Stimulated activated CD4-positive, alpha-beta T cell treated with anti-CD3 and anti-CD28 coated beads, Interleukin-1b, Interleukin-23, amount 100 ng/mL, for 48 hours (primary cell): Measurements from ENCODE around the gene ACTN4.

Experiments used
- DNase-seq: peaks from one replicate; pipeline ENCODE4 v3.0.0-alpha.2; 2020

The ACTN4 gene

DNA sequence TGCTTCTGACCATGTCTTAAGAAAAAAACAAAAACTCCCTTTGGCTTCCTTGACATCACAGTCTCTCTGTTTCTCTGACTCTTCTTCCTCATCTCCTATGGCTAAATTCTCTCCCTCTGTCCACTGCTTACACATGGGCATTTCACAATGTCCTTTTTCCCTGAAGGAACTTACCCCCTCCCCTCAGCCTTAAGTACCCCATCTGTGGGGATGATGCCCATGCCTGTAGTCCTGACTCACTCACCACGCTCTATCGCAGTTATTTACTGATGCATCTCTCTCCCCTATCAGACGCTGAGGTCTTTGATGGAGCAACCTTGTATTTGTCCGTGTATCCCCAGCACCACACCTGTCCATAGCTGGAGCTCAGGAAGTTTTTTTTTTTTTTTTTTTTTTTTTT is 32.4 kb downstream of the ACTN4 start:
- no peak for DNase-seq

DNA sequence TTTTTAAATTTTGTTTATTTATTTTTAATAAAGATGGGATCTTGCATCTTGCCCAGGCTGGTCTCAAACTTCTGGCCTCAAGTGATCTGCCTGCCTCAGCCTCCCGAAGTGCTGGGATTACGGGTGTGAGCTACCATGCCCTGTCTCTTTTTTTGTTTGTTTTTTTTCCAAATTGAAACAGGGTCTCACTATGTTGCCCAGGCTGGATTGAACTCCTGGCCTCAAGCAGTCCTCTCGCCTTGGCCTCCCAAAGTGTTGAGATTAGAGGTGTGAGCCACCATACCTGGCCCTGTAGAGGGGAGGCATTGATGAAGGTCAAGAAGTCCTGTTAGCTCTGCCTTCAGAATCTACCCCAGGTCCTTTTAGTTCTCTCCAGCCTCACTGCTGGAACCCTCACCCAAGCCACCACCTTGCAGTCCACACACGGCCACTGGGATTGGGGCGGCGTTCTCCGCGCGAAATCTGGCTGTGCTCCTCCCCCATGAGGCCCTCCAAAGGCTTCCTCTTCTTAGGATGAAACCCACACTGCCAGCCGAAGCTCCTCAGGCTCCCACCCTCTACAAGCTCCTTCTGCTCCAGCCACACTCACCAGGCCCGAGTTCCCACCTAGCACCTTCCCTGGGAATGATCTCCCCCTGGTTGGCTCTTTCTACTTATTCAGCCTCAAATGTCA is 34.9 kb downstream of the ACTN4 start:
- DNase-seq = no peak

DNA sequence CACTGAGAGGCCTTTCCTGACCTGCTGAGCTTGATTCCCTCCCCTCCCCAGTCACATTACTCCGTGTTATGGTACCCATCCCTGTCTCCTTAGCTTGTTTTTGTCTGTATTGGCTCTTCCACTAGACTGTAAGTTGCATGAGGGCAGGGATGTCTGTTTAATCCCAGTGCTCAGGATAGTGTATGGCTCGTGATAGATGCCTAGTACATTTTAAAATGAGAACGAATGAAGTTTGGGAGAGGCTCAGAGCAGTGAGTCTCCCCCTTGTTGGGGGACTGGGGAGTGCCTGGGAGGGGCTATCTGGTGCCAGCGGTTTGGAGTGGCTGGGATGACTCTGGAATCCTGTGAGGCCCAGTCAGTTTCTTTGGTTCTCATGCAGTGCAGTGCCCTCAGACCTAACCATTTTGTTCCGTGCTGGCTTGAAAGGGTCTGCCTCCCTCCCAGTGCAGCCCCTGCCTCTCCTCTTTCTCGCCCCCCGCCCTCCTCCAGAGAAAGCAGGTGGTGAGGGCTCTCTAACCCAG is 35.5 kb downstream of the ACTN4 start:
- no peak for DNase-seq

DNA sequence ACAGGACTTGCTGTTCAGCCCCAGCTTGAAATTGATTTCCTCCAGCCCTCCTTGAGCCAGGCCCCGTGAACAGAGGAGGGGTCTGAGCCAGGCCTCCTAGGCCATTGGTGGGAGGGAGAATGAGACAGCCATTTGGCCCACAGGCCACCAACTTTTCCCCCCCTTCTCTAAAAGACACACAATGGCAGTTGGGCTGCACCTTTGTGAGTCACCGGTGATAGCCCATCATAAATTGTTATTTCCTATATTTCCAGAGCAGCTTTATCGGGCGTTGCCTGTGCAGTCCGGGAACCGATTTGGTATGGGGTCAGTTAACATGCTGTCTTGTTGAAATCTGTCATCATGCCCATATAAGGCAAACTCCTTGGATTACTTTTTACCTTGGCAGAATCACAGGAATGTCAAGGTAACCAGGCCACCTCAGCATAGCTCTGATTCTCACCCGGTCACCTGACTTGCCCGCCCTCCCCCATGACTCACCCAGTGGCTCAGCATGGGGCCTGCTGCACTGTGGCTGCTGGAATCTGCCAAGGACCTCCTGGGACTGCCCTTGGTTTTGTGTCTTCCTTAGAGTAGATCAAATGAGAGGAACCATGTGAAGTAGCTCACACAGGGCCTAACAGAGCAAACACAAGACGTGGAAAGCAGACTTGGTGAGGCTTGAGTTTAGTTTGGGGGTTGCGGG is 36.1 kb downstream of the ACTN4 start:
- DNase-seq = peak; percentile 58

DNA sequence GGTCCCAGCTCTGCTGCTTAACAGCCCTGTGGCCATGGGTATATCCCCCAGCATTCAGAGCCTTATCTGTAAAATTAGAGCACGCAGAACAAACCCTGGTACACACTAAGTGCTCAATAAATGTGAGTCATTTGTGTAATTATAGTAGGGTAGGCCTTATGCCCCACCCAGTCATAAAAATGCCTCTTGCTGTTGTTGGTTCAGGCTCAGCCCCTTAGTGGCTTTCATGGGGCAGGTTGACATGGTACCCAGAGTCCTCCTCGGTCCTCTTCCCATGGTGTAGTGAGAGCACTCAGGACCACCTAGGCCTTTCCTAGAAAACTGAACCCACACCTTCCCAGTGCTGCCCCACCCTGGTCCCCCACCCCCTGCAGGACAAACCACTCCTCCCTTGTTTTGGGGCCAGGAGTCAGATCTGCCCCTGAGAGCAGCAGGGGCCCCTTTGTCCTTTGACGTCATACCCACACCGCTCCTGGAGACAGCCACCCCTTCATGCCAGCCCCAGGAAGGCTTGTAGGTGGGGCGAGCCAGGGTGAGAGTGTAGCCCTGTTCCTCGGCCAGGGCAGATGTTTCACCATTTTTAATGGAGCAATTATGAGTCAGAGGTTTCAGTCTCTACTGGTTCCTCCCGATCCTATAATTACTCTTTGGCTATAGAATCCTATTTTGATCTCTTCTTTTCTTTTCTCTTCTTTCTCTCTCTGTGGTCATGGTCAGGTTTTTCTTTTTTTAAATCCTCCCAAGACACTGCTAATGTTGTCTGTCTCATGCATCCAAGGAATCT is 36.8 kb downstream of the ACTN4 start:
- peak; percentile 24 for DNase-seq

DNA sequence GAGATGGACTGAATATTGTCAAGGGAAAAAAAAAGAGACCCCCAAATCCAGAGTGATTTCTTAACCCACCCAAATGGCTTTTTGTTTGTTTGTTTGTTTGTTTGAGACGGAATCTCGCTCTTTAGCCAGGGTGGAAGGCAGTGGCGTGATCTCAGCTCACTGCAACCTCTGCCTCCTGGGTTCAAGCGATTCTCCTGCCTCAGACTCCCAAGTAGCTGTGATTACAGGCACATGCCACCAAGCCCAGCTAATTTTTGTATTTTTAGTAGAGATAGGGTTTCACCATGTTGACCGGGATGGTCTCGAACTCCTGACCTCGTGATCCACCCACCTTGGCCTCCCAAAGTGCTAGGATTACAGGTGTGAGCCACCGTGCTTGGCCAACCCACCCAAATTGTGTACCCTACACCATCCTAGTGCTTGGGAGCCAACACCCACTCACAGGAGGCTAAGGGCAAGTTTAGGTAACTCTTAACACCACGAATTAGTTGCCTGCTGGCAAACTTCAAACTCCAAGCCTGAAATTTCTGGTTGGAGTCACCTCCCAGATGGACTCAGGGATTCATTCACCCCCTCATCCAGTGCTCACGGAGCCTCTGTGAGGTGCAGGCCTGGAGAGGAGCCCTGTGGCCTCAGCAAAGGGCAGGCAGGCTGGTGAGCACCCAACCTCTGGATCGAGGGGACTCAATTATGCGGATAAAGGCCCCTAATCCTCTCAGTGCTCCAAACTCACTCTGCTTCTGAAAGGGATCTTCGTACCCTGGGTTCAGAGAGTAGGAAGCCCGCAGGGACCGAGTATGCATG is 37.6 kb downstream of the ACTN4 start:
- no peak for DNase-seq

DNA sequence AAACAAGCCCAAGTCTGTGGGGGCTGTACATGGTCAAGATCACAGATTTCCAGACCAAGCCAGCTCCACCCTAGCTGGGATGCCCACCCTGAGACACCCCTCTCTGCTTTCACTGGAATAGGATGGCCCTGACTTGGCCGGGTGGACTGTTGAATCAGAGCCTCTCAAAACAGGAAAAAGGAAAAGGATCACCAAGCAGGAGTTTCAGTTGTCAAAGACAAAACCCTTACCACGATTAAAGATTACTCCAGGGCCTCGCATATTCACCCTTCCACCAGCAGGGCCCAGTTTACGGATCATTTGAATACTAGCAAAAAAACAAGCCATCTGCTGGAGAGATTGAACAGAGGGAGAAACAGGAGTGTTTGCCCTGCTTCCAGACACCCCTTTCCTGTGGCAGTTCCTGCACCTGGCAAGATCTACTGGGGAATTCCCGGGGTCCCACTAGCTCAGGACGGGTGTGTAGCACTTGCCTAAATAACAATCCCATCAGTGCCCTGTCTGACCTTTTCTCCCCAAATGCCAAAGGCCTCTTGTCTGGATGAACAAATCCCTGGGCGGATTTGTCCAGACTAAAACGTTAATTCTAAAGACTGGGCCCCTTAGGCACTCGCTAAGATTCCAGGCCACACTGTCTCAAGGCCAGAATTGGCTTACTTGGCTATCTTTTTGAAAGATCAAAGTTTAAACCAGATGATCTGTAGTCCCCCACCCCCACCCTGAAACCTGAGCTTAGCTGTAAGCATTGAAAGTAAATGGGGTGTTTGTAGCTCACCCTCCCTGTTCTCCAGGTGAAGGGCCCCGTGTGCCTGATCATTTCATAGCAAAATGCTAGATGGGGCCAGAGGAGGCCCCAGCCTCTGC is 38.4 kb downstream of the ACTN4 start:
- no peak for DNase-seq

DNA sequence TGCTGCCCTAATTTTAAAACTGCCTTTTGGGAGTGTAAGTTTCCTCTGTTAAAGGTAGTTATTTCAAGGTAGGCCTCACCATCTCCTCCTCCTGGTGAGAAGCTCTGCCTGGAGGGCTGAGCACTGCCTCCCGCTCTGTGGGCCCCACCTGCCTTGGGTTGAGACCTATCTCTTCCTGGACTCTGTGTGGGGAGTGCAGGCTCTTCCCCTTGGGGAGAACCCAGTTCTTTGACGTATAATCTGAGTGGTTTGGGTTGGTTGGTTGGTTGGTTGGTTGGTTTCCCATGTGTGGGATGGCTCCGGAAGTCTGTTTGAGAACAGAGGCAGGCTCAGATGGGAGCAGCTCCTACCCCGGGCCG is 39.1 kb downstream of the ACTN4 start:
- peak; percentile 16 for DNase-seq

DNA sequence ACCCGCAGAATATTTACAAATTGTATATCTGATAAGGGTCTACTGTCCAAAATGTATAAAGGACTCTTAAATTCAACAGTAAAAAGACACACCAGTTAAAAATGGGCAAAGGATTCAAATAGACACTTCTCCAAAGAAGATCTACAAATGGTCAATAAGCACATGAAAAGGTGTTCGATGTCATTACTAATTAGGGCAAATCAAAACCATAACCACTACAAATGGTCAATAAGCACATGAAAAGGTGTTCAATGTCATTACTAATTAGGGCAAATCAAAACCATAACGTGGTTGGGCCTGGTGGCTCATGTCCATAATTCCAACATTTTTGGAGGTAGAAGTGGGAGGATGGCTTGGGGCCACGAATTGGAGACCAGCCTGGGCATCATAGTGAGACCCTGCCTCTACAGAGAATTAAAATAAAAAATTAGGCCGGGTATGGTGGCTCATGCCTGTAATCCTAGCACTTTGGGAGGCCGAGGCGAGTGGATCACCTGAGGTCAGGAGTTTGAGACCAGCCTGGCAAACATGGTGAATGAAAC is 40.5 kb downstream of the ACTN4 start:
- no peak for DNase-seq

DNA sequence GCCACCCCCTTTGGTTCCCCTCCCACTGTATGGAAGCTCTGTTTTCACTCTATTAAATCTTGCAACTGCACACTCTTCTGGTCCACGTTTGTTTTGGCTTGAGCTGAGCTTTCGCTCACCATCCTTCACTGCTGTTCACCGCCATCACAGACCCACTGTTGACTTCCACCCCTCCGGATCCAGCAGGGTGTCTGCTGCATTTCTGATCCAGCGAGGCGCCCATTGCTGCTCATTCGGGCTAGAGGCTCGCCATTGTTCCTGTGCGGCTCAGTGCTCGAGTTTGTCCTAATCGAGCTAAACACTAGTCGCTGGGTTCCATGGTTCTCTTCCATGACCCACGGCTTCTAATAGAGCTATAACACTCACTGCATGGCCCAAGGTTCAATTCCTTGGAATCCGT is 42.7 kb downstream of the ACTN4 start:
- no peak for DNase-seq

DNA sequence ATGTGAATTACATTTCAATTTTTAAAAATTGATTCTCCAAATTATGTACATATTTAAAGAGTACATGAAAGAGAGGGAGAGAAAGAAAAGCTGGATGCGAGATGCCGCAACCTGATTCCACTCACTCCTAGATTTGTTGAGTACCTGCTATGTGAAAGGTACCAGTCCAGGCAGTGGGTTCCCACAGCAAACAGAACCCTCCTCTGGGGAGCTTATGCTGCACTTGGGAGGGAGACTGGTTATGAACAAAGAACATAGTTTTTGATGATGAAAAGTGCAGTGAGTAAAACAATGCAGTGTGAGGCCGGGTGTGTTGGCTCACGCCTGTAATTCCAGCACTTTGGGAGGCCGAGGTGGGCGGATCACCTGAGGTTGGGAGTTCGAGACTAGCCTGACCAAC is 43.4 kb downstream of the ACTN4 start:
- DNase-seq = no peak

DNA sequence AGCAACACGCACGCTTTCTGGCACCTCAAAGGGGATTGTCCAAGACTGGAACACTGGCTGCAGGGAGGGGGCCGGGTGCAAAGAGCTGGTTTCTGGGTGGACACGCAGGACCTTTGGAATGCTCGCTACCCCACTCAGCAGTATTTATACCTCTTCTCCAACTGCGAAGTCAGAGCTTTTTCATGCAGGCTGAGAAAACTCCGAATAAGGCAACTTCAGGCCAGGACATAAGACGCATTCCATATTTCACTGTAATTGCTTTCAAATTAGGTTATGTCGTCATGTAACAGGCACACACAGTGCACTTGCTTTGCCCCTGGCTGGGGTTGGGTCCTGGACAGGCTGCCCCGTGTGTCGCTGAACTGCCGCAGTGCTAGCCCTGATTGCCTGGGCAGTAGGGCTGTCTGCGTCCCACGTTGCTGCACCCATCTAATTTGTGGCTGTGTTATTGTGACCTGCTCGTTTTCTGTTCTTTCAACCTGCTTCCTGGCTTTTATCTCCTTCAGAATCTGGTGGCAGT is 44.5 kb downstream of the ACTN4 start:
- DNase-seq = no peak

DNA sequence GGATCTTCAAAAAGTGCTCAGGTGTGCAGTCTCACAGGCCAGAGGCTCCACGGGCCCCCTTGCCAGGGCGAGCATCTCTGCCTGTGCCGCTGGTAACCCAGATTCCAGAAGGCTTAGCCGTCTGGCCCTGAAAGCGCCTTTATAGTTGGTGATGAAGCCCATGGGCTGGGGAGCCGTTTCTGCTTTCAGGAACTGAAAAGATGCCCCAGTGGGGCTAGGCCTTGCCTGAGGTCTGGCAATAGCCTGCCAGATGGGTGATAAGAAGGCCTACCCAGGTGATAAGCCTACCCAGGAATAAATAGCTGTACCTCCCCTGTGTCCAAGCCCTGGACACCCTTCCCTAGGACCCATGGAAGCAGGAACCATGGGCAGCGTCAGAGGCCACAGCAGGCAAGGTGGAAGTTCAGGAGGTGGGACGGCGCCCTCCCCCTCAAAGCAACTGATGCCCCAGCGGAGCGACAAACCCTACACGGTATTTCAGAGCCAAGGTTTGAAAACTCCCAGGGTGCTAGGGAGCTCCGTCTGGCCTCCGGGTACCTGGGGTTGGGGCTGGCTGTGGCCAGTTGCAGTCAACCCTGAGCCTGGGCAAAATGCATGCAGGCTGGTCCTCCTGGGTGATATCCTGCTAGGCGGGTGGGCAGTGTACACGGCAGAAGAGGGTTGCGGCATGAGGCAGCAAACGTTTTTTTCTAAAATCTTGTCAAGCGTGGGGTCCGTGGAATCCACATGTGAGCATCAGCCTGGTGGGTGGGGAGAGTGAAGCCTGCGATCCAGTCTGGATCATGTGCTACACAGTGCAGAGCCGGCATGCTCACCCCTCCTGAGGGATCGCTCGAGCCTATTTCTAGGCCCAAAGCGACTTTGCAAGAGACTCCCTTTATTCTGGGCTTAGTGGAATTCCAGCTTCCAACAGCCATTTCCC is 45.3 kb downstream of the ACTN4 start:
- DNase-seq = no peak

DNA sequence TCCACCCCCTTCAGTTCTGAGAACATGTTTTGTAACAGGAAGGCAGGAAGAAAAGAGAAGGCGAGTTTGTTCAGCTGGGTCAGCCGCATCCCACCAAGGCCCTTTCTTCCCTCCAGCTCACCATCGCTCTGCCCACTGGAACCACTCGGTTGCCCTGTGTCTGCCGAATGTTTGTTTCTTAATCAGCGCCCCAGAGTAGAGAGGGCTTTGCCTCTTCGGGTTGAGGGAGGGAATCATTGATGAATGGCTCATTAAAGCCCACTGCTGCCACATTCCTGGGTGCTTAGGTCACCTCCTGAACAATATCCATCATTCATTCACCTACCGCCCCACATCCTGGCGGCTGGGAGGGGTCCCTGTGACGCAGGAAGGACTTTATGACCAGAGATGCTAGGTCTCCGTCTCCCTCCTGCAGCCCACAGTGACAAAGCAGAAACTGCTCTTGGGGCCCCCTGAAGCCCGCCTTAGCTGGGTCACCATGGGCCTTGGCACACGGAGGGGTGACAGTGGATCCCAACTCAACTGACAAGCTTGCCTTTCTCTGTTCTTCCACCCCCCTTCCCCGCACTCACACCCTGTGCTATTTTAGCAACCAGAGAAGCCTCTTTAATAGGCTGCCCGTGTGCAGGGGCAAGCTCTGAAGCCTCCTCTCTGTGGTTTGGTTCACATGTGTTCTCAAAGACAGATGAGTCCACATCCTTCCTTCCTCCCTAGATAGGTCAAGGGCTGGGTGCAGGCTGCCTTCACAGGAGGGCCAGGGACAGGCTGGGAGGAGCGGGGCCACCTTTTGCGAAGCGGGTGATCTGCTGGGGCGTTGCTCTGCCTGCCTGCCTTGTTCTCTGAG is 46.2 kb downstream of the ACTN4 start:
- DNase-seq = no peak

DNA sequence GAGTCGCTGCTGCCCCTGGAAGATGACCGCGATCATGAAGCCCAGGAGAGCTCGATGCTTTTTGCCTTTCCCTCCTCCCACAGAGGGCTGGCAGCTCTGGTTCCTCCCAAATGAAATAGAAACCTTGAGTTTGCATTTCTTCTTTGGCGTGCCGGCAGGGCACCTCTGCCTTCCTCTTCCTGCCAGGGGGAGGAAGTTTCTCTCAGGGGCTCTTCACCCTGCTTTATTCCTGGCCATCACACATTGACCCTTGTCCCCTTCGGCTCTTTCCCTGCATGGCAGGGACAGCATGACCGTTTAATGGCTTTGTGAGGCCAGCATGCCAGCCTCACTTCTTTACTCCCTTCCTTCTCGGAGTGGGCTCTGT is 47.9 kb downstream of the ACTN4 start:
- DNase-seq = no peak

DNA sequence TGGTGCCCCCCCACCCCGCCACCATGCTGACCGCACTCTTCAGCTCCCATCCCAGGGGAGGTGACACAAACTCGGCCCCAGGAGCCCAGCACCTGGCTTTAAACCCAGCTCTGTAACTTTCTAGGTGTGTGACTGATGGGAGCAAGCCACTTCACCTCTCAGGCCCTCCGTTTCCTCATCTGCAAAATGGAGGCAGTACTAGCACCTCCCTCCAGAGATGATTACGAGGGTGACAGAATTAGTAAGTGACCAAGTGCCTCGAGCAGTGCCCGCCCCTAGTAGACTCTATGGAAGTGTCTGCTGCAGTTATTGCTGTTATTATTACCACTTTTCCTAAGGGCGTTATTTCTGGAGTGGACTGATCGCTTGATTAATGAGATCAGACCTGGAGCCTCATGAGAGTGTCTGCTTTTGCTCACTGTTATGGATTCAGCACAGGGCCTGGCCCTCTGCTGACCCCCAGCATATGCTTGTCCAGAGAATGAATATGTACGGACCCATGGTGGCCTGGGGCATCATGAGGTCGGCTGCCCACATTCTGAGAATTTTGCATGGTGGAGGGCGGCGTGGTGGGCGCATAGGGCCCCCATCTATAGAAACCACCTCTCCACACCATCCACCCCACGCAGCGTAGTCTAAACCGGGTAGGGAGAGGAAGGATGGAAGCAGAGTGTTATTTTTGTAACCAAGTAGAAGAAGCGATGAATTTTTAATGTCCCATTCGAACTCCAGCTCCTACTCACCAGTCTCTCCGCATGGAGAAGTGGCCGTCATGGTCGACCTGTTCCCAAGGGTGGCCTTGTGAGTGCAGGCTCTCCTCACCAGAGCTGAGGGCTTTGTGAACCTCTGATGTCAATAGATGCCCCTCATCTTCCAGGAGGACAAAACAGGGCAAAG is 48.6 kb downstream of the ACTN4 start:
- DNase-seq = no peak

DNA sequence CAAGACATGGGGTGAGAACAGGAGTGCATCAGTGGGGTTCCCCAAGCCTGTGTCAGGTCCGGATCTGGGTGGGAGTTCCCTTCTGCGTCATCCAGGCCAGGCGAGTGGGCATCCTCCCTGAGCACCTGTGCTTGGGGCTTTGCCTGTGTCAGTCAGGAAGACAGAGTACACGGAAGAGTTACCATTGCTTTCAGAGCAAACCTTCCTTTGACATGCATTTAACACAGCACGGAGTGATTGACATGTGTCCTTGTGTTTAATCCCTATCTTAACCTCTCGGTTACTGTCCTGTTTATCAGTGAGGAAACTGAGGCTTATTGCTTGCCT is 49.2 kb downstream of the ACTN4 start:
- DNase-seq = no peak

DNA sequence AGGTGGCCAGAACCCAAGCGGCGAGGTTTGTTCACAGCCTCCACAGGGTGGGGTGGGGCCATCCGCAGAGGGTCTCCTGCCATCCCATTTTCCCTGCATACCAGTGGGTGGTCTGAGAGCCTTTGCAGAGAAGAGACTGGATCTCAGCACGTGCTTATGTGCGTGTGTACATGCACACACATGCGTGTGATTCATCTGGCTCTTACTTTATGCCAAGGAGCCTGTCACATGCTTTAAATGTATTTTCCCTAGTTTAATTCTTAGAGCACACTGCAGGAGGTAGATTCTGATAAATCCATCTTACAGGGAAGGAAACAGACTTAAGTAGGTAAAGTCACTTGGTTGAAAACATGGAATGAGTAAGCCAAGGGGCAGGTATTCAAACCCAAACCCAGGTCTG is 49.7 kb downstream of the ACTN4 start:
- no peak for DNase-seq

DNA sequence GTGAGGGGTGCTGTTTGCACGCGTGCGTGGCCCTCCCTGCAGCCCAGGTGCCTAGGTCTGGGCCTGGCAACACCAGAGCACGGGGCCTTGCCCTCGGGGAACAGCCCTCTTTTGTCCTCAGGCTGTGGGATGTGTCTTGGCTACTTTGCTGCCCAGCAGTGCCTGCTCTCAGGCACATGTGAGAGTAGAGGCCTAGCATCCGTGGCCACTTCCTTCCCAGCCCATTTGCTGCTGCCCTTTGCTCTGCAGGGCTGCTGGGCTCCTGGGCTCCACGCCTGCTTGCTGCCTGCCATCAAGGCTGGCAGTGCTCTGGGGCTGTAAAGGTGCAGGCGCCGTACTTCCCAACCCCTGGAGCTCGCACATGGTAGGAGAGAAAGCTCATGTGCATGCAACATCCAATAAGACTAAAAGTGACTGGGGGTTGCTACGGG is 50.2 kb downstream of the ACTN4 start:
- no peak for DNase-seq
